Activated CD4-positive, alpha-beta T cell treated with anti-CD3 and anti-CD28 coated beads for 36 hours (primary cell): ENCODE data around the gene TOMM40. TPM values are rescaled to one million over a fixed set of nuclear protein-coding genes. Genes with fewer than 3 reads are reported as not detected.

Source experiments
- ATAC-seq: fragments of 200-7000 bp; cut with Tn5 transposase; one replicate; pipeline ENCODE4 v1.10.0; 2021; ENCODE audit warnings: mild to moderate bottlenecking, moderate library complexity
- CTCF ChIA-PET: fragments of 350-600 bp; sonication (Branson Sonifier 250); formaldehyde crosslinking; loops from one replicate; lab custom pipeline; 2021; ENCODE audit warnings: antibody characterized with exemption; lab: Charles Lee
- POLR2A ChIA-PET: fragments of 350-600 bp; sonication (Branson Sonifier 250); formaldehyde crosslinking; loops from one replicate; lab custom pipeline; 2021; ENCODE audit warnings: antibody characterized with exemption, inconsistent platforms; lab: Charles Lee
- DNase-seq: peaks from one replicate; pipeline ENCODE4 v3.0.0-alpha.2; 2020
- H3K27ac Mint-ChIP-seq: one replicate; pipeline ENCODE4 v1.8.0; 2021; ENCODE audit warnings: mixed read lengths
- H3K27me3 Mint-ChIP-seq: one replicate; pipeline ENCODE4 v1.8.0; 2021; ENCODE audit warnings: mixed read lengths
- H3K36me3 Mint-ChIP-seq: one replicate; pipeline ENCODE4 v1.8.0; 2021; ENCODE audit warnings: low read depth, mixed read lengths
- H3K4me1 Mint-ChIP-seq: one replicate; pipeline ENCODE4 v1.8.0; 2021; ENCODE audit warnings: mixed read lengths
- H3K4me3 Mint-ChIP-seq: one replicate; pipeline ENCODE4 v1.8.0; 2021; ENCODE audit warnings: mild to moderate bottlenecking, moderate library complexity, mixed read lengths
- H3K9me3 Mint-ChIP-seq: one replicate; pipeline ENCODE4 v1.8.0; 2021; ENCODE audit warnings: low read depth, mixed read lengths
- intact Hi-C, 2 experiments: fragments of 100-400 bp; cut with DNase I in 1 of 2; cut with micrococcal nuclease in 1 of 2; formaldehyde crosslinking; loops; one replicate each; pipeline versions ENCODE4 v1.14.2 to v1.15.1; 2022 to 2024; cut with DNase I, micrococcal nuclease
- total RNA-seq, 2 experiments: library from RNA; stranded (reverse); gene quantifications; one replicate each; pipeline ENCODE4 v1.2.3, GENCODE V29; 2021

TOMM40 gene
- total RNA-seq, 2 experiments from 2014 or later, result 120 to 132 TPM

- ChIA-PET POLR2A (no interaction called here), CTCF (no interaction called here)
- intact Hi-C loops, result no loop called here
- no peaks in the 10 kb centered on the region for H3K36me3 Mint-ChIP-seq
- H3K9me3 Mint-ChIP-seq, result no peaks in the 10 kb centered on the region
- H3K4me1 Mint-ChIP-seq, result no peaks in the 10 kb centered on the region
- DNase-seq (no peak), ATAC-seq (no peak)
- H3K27ac Mint-ChIP-seq, result no peak overlapping the region
- no peaks in the 10 kb centered on the region for H3K27me3 Mint-ChIP-seq
- no peak overlapping the region for H3K4me3 Mint-ChIP-seq
Measured at GRCh38 chr19:44943801-44944249, 52.8 kb downstream of the TOMM40 start.

GRCh38 chr19:44947041-44947581 lies 56.1 kb downstream of the TOMM40 start:
- CTCF ChIA-PET, result no interaction called here
- Mint-ChIP-seq H3K36me3 (no peaks in the 10 kb centered on the region), H3K4me3 (no peak overlapping the region), H3K27me3 (no peaks in the 10 kb centered on the region), H3K27ac (no peak overlapping the region), H3K4me1 (no peaks in the 10 kb centered on the region), H3K9me3 (no peaks in the 10 kb centered on the region)
- POLR2A ChIA-PET, result interaction anchor here (0.8 kb wide), 1 partner anchor 20 kb away, joined by 3 read pairs; no protein-coding TSS in a partner anchor
- ATAC-seq, result no peak
- intact Hi-C loops, result no loop called here
- DNase-seq, result no peak

GRCh38 chr19:44948237-44948636 lies 57.2 kb downstream of the TOMM40 start:
- ChIA-PET POLR2A (no interaction called here), CTCF (interaction anchor here (0.7 kb wide), 1 partner anchor 153 kb away, joined by 3 read pairs; no protein-coding TSS in a partner anchor)
- Mint-ChIP-seq H3K4me3 (no peak overlapping the region), H3K9me3 (no peaks in the 10 kb centered on the region), H3K4me1 (no peaks in the 10 kb centered on the region), H3K36me3 (no peaks in the 10 kb centered on the region), H3K27ac (no peak overlapping the region), H3K27me3 (no peaks in the 10 kb centered on the region)
- ATAC-seq (no peak), DNase-seq (no peak)
- intact Hi-C loops, result no loop called here

GRCh38 chr19:44948763-44949374 lies 57.8 kb downstream of the TOMM40 start:
- ATAC-seq (no peak), DNase-seq (no peak)
- ChIA-PET CTCF (interaction anchor here (0.7 kb wide), 1 partner anchor 153 kb away, joined by 3 read pairs; no protein-coding TSS in a partner anchor), POLR2A (no interaction called here)
- H3K4me3 Mint-ChIP-seq, result no peak overlapping the region
- no peaks in the 10 kb centered on the region for H3K9me3 Mint-ChIP-seq
- intact Hi-C loops, result no loop called here
- no peaks in the 10 kb centered on the region for H3K36me3 Mint-ChIP-seq
- H3K27ac Mint-ChIP-seq, result no peak overlapping the region
- no peaks in the 10 kb centered on the region for H3K27me3 Mint-ChIP-seq
- H3K4me1 Mint-ChIP-seq, result peaks cover 5% of the 10 kb centered on the region

GRCh38 chr19:44949550-44949949 lies 58.5 kb downstream of the TOMM40 start:
- H3K4me3 Mint-ChIP-seq, result no peak overlapping the region
- intact Hi-C loops, result no loop called here
- DNase-seq (no peak), ATAC-seq (no peak)
- POLR2A ChIA-PET, result no interaction called here
- H3K4me1 Mint-ChIP-seq, result peaks cover 7% of the 10 kb centered on the region
- peaks cover 1% of the 10 kb centered on the region for H3K36me3 Mint-ChIP-seq
- H3K9me3 Mint-ChIP-seq, result no peaks in the 10 kb centered on the region
- CTCF ChIA-PET, result interaction anchor here (0.6 kb wide), 1 partner anchor 161 kb away, joined by 5 read pairs; no protein-coding TSS in a partner anchor
- H3K27me3 Mint-ChIP-seq, result no peaks in the 10 kb centered on the region
- H3K27ac Mint-ChIP-seq, result no peak overlapping the region

GRCh38 chr19:44951179-44952159 lies 60.4 kb downstream of the TOMM40 start:
- CTCF ChIA-PET, result interaction anchor here (0.6 to 1.7 kb wide), 9 partner anchors 9 to 368 kb away, joined by 3 to 8 read pairs (median 4); partner anchors contain the start of genes APOC1 and APOE
- ATAC-seq, result no peak
- no peak overlapping the region for H3K4me3 Mint-ChIP-seq

More at GRCh38 chr19:44951179-44952159, 60.4 kb downstream of the TOMM40 start:
- peak; percentile 73 for DNase-seq
- intact Hi-C loops, result loop anchor here (1.0 to 2.0 kb wide), 4 partner anchors 48 to 262 kb away; no protein-coding TSS in a partner anchor
- H3K36me3 Mint-ChIP-seq, result peaks cover 3% of the 10 kb centered on the region
- no peaks in the 10 kb centered on the region for H3K9me3 Mint-ChIP-seq
- no peak overlapping the region for H3K27ac Mint-ChIP-seq
- POLR2A ChIA-PET, result no interaction called here
- no peaks in the 10 kb centered on the region for H3K27me3 Mint-ChIP-seq
- peaks cover 16% of the 10 kb centered on the region for H3K4me1 Mint-ChIP-seq

Other genes with a start within 250 kb of the TOMM40 start
- gene PVR, start 247.3 kb upstream of the TOMM40 start, total RNA-seq, result 10 to 100 TPM; 10.9 to 11.3 TPM
- under 1 TPM; 0.56 to 0.73 TPM for gene CEACAM19, start 219.8 kb upstream of the TOMM40 start, total RNA-seq
- gene CEACAM16, start 192.1 kb upstream of the TOMM40 start, total RNA-seq, result not detected
- 10 to 100 TPM; 56.2 to 81.5 TPM for gene BCL3, start 142.5 kb upstream of the TOMM40 start, total RNA-seq
- gene CBLC, start 113.4 kb upstream of the TOMM40 start, total RNA-seq, result not detected
- not detected for gene BCAM, start 82.2 kb upstream of the TOMM40 start, total RNA-seq
- under 1 TPM; 0.80 to 0.93 TPM for gene NECTIN2, start 45.0 kb upstream of the TOMM40 start, total RNA-seq
- under 1 TPM; 0.55 to 0.70 TPM for gene APOE, start 14.5 kb downstream of the TOMM40 start, total RNA-seq
- gene APOC1, start 23.4 kb downstream of the TOMM40 start, total RNA-seq, result 1 to 10 TPM; 2.8 to 2.9 TPM
- not detected for gene APOC4, start 51.0 kb downstream of the TOMM40 start, total RNA-seq
- not detected for gene APOC2, start 54.8 kb downstream of the TOMM40 start, total RNA-seq
- gene CLPTM1, start 64.1 kb downstream of the TOMM40 start, total RNA-seq, result 10 to 100 TPM; 41.6 to 44.1 TPM
- 10 to 100 TPM; 43.8 to 51.2 TPM for gene RELB, start 110.2 kb downstream of the TOMM40 start, total RNA-seq
- 100 to 1,000 TPM; 101 to 103 TPM for gene CLASRP, start 147.8 kb downstream of the TOMM40 start, total RNA-seq
- gene ZNF296, start 185.2 kb downstream of the TOMM40 start, total RNA-seq, result 1 to 10 TPM; 3.1 to 4.8 TPM
- 10 to 100 TPM; 35.4 to 35.5 TPM for gene GEMIN7, start 188.0 kb downstream of the TOMM40 start, total RNA-seq
- gene PPP1R37, start 201.9 kb downstream of the TOMM40 start, total RNA-seq, result 10 to 100 TPM; 12.5 to 14.1 TPM